Mesendoderm (in vitro differentiated cells): ENCODE measurements around the gene JAKMIP1.

Experiments
- DNase-seq: peaks from one replicate; pipeline ENCODE4 v3.0.0; 2013
- H2AK5ac ChIP-seq: 2 replicates; pipeline ENCODE4 v1.6.1; 2013; ENCODE audit warnings: low read length, inconsistent platforms
- H2BK120ac ChIP-seq: 2 replicates; pipeline ENCODE4 v1.6.1; 2013; ENCODE audit warnings: low read depth, mild to moderate bottlenecking, low read length, moderate library complexity, mixed read lengths
- H2BK15ac ChIP-seq: replicated peaks from 2 replicates; pipeline ENCODE4 v1.6.1; 2013; ENCODE audit warnings: low read depth, mild to moderate bottlenecking, moderate library complexity
- H2BK5ac ChIP-seq: 2 replicates; pipeline ENCODE4 v1.6.1; 2013; ENCODE audit warnings: low read length, inconsistent platforms
- H3K18ac ChIP-seq: 2 replicates; pipeline ENCODE4 v1.6.1; 2013; ENCODE audit warnings: mild to moderate bottlenecking, low read length, mixed read lengths
- H3K23ac ChIP-seq: one replicate; pipeline ENCODE4 v1.6.1; 2013; ENCODE audit warnings: low read length
- H3K27ac ChIP-seq: 2 replicates; pipeline ENCODE4 v1.5.1; 2013; ENCODE audit warnings: low read depth, mild to moderate bottlenecking, inconsistent platforms, low read length, moderate library complexity
- H3K27me3 ChIP-seq: 2 replicates; pipeline ENCODE4 v1.6.1; 2013; ENCODE audit warnings: low read length, control low read depth, mild to moderate bottlenecking, inconsistent platforms; ENCODE audit not compliant: insufficient read depth, poor library complexity
- H3K36me3 ChIP-seq: 2 replicates; pipeline ENCODE4 v1.6.1; 2013; ENCODE audit warnings: low read length, inconsistent platforms; ENCODE audit not compliant: control insufficient read depth, insufficient read depth
- H3K4ac ChIP-seq: one replicate; pipeline ENCODE4 v1.6.1; 2013; ENCODE audit warnings: low read depth, mild to moderate bottlenecking, low read length, moderate library complexity
- H3K4me1 ChIP-seq: 2 replicates; pipeline ENCODE4 v1.6.1; 2013; ENCODE audit warnings: low read depth, low read length, inconsistent platforms; ENCODE audit not compliant: control insufficient read depth
- H3K4me2 ChIP-seq: 2 replicates; pipeline ENCODE4 v1.6.1; 2013; ENCODE audit warnings: low read length
- H3K4me3 ChIP-seq: 2 replicates; pipeline ENCODE4 v1.5.1; 2013; ENCODE audit warnings: mild to moderate bottlenecking, low read length
- H3K56ac ChIP-seq: one replicate; pipeline ENCODE4 v1.6.1; 2013; ENCODE audit warnings: low read length
- H3K79me1 ChIP-seq: 2 replicates; pipeline ENCODE4 v1.6.1; 2013; ENCODE audit warnings: low read length, inconsistent platforms
- H3K79me2 ChIP-seq: 2 replicates; pipeline ENCODE4 v1.6.1; 2013; ENCODE audit warnings: mild to moderate bottlenecking, low read length; ENCODE audit not compliant: control insufficient read depth, insufficient read depth
- H3K9ac ChIP-seq: 2 replicates; pipeline ENCODE4 v1.6.1; 2013; ENCODE audit warnings: low read length, inconsistent platforms
- H4K5ac ChIP-seq: one replicate; pipeline ENCODE4 v1.6.1; 2013; ENCODE audit warnings: low read length
- H4K8ac ChIP-seq: one replicate; pipeline ENCODE4 v1.6.1; 2013; ENCODE audit warnings: low read depth, mild to moderate bottlenecking, control low read depth, low read length, moderate library complexity
- WGBS: extraction: QIAGEN DNeasy Blood & Tissue Kit; methylation state at CpG from one replicate; pipeline ENCODE4 v1.1.7; 2013; ENCODE audit warnings: low lambda C conversion rate, missing lambda C conversion rate; ENCODE audit not compliant: insufficient coverage; ENCODE audit errors: extremely low coverage; 5-methylcytosine and 5-hydroxymethylcytosine counted together

The JAKMIP1 gene

GRCh38 chr4:6107886-6108285, 92.5 kb downstream of the JAKMIP1 start:
- Histone ChIP-seq H3K9ac (no peak overlapping the region), H4K8ac (no peak overlapping the region), H3K79me2 (no peaks in the 10 kb centered on the region), H3K56ac (peak overlapping the region; percentile 17), H2BK5ac (no peak overlapping the region), H3K4ac (no peak overlapping the region), H3K4me3 (no peak overlapping the region), H3K23ac (no peak overlapping the region), H4K5ac (no peak overlapping the region), H3K27me3 (no peaks in the 10 kb centered on the region), H3K18ac (peak overlapping the region; percentile 31), H3K4me2 (no peak overlapping the region), H3K36me3 (no peaks in the 10 kb centered on the region), H2AK5ac (no peak overlapping the region), H2BK15ac (no peak overlapping the region), H2BK120ac (no peak overlapping the region), H3K4me1 (no peaks in the 10 kb centered on the region), H3K79me1 (no peaks in the 10 kb centered on the region), H3K27ac (no peak overlapping the region)
- DNase-seq, result no peak
- WGBS, result no CpG with 5 or more reads among the region's 4 CpGs

GRCh38 chr4:6107114-6107791, 93.1 kb downstream of the JAKMIP1 start:
- Histone ChIP-seq H3K36me3 (no peaks in the 10 kb centered on the region), H3K23ac (no peak overlapping the region), H2AK5ac (no peak overlapping the region), H3K27me3 (no peaks in the 10 kb centered on the region), H3K27ac (no peak overlapping the region), H2BK15ac (no peak overlapping the region), H2BK120ac (no peak overlapping the region), H3K4me2 (no peak overlapping the region), H3K56ac (no peak overlapping the region), H3K18ac (no peak overlapping the region), H4K5ac (no peak overlapping the region), H2BK5ac (no peak overlapping the region), H3K4me3 (no peak overlapping the region), H3K4me1 (no peaks in the 10 kb centered on the region), H3K4ac (no peak overlapping the region), H3K9ac (no peak overlapping the region), H3K79me1 (no peaks in the 10 kb centered on the region), H3K79me2 (no peaks in the 10 kb centered on the region), H4K8ac (no peak overlapping the region)
- WGBS, result no CpG with 5 or more reads among the region's 14 CpGs
- DNase-seq, result no peak

- H2BK120ac ChIP-seq, result no peak overlapping the region
- no peak for DNase-seq
- no peaks in the 10 kb centered on the region for H3K27me3 ChIP-seq
- no peak overlapping the region for H3K4me3 ChIP-seq
- no CpG with 5 or more reads among the region's 5 CpGs for WGBS
- no peak overlapping the region for H2AK5ac ChIP-seq
- no peak overlapping the region for H2BK5ac ChIP-seq
- no peak overlapping the region for H3K9ac ChIP-seq
- H4K8ac ChIP-seq, result no peak overlapping the region
- no peaks in the 10 kb centered on the region for H3K36me3 ChIP-seq
- no peak overlapping the region for H3K27ac ChIP-seq
- H3K79me2 ChIP-seq, result no peaks in the 10 kb centered on the region
- no peak overlapping the region for H4K5ac ChIP-seq
- H3K4me2 ChIP-seq, result no peak overlapping the region
- no peaks in the 10 kb centered on the region for H3K4me1 ChIP-seq
- H3K56ac ChIP-seq, result peak overlapping the region; percentile 30
- H2BK15ac ChIP-seq, result no peak overlapping the region
- no peak overlapping the region for H3K4ac ChIP-seq
- no peak overlapping the region for H3K18ac ChIP-seq
- no peak overlapping the region for H3K23ac ChIP-seq
- no peaks in the 10 kb centered on the region for H3K79me1 ChIP-seq
These were observed 94.2 kb downstream of the JAKMIP1 start for GRCh38 chr4:6106156-6106555.

- Histone ChIP-seq H3K56ac (peak overlapping the region; percentile 67), H2BK120ac (no peak overlapping the region), H2BK15ac (no peak overlapping the region), H4K5ac (no peak overlapping the region), H3K4me3 (no peak overlapping the region), H4K8ac (no peak overlapping the region), H2BK5ac (no peak overlapping the region), H3K9ac (no peak overlapping the region), H3K27me3 (no peaks in the 10 kb centered on the region), H3K4me1 (no peaks in the 10 kb centered on the region), H3K4me2 (no peak overlapping the region), H3K18ac (no peak overlapping the region), H2AK5ac (no peak overlapping the region), H3K27ac (no peak overlapping the region), H3K79me1 (no peaks in the 10 kb centered on the region), H3K79me2 (no peaks in the 10 kb centered on the region), H3K23ac (peak overlapping the region; percentile 48), H3K36me3 (no peaks in the 10 kb centered on the region), H3K4ac (no peak overlapping the region)
- no CpG with 5 or more reads among the region's 60 CpGs for WGBS
- peak; percentile 54 for DNase-seq
These were observed 94.9 kb downstream of the JAKMIP1 start for GRCh38 chr4:6105311-6105911.

- peak; percentile 31 for DNase-seq
These were observed 95.7 kb downstream of the JAKMIP1 start for GRCh38 chr4:6104541-6105130.

More at GRCh38 chr4:6104541-6105130, 95.7 kb downstream of the JAKMIP1 start:
- no peaks in the 10 kb centered on the region for H3K4me1 ChIP-seq
- no peak overlapping the region for H3K4me2 ChIP-seq
- H3K18ac ChIP-seq, result no peak overlapping the region
- H3K9ac ChIP-seq, result no peak overlapping the region
- H4K5ac ChIP-seq, result no peak overlapping the region
- no peak overlapping the region for H2AK5ac ChIP-seq
- no peak overlapping the region for H3K4me3 ChIP-seq
- H3K23ac ChIP-seq, result no peak overlapping the region
- H3K56ac ChIP-seq, result no peak overlapping the region
- WGBS, result no CpG with 5 or more reads among the region's 7 CpGs
- no peak overlapping the region for H3K4ac ChIP-seq
- no peak overlapping the region for H2BK5ac ChIP-seq
- H2BK15ac ChIP-seq, result no peak overlapping the region
- H3K36me3 ChIP-seq, result no peaks in the 10 kb centered on the region
- H3K79me2 ChIP-seq, result no peaks in the 10 kb centered on the region
- no peak overlapping the region for H3K27ac ChIP-seq
- H3K79me1 ChIP-seq, result no peaks in the 10 kb centered on the region
- H3K27me3 ChIP-seq, result no peaks in the 10 kb centered on the region
- no peak overlapping the region for H4K8ac ChIP-seq
- no peak overlapping the region for H2BK120ac ChIP-seq
